Stimulated activated naive CD8-positive, alpha-beta T cell treated with anti-CD3 and anti-CD28 coated beads, Interleukin-15, Interleukin-2, amounts not matched to agents 100 ng/mL and 50 ng/mL, for 24 hours (primary cell): ENCODE results near the gene SMCO2.
"Not testable (repeated sequence)": the region's sequence is repeated elsewhere in the genome, so short reads cannot be mapped to it uniquely, and the experiment has no call there.

Source experiments
- H3K27ac Mint-ChIP-seq: one replicate; pipeline ENCODE4 v1.8.0; 2021; ENCODE audit warnings: mild to moderate bottlenecking, mixed read lengths
- H3K27me3 Mint-ChIP-seq: one replicate; pipeline ENCODE4 v1.8.0; 2021; ENCODE audit warnings: mixed read lengths
- H3K36me3 Mint-ChIP-seq: one replicate; pipeline ENCODE4 v1.8.0; 2021; ENCODE audit warnings: low read depth, mixed read lengths
- H3K4me1 Mint-ChIP-seq: one replicate; pipeline ENCODE4 v1.8.0; 2021; ENCODE audit warnings: low read depth, mixed read lengths
- H3K4me3 Mint-ChIP-seq: one replicate; pipeline ENCODE4 v1.8.0; 2021; ENCODE audit warnings: mild to moderate bottlenecking, mixed read lengths
- H3K9me3 Mint-ChIP-seq: one replicate; pipeline ENCODE4 v1.8.0; 2021; ENCODE audit warnings: mixed read lengths

The SMCO2 gene

GRCh38 chr12:27541031-27541719 is 94.6 kb downstream of the SMCO2 start:
- no peak overlapping the region for H3K4me3 Mint-ChIP-seq
- peaks cover 11% of the 10 kb centered on the region for H3K4me1 Mint-ChIP-seq
- H3K9me3 Mint-ChIP-seq: no peaks in the 10 kb centered on the region
- H3K27ac Mint-ChIP-seq: no peak overlapping the region
- peaks cover 5% of the 10 kb centered on the region for H3K36me3 Mint-ChIP-seq
- H3K27me3 Mint-ChIP-seq: peaks cover 4% of the 10 kb centered on the region

GRCh38 chr12:27542628-27543027 is 96.1 kb downstream of the SMCO2 start:
- H3K4me1 Mint-ChIP-seq: peaks cover 5% of the 10 kb centered on the region
- H3K27me3 Mint-ChIP-seq: peaks cover 4% of the 10 kb centered on the region
- no peaks in the 10 kb centered on the region for H3K9me3 Mint-ChIP-seq
- H3K27ac Mint-ChIP-seq: no peak overlapping the region
- no peaks in the 10 kb centered on the region for H3K36me3 Mint-ChIP-seq
- H3K4me3 Mint-ChIP-seq: no peak overlapping the region

- H3K4me1 Mint-ChIP-seq: peaks cover 19% of the 10 kb centered on the region
- H3K27ac Mint-ChIP-seq, H3K36me3 Mint-ChIP-seq, H3K27me3 Mint-ChIP-seq, H3K9me3 Mint-ChIP-seq, H3K4me3 Mint-ChIP-seq: not testable (repeated sequence)
These were observed 98.3 kb downstream of the SMCO2 start for GRCh38 chr12:27544858-27545257.

- no peak overlapping the region for H3K27ac Mint-ChIP-seq
- H3K4me1 Mint-ChIP-seq: peaks cover 19% of the 10 kb centered on the region
- H3K4me3 Mint-ChIP-seq: no peak overlapping the region
- H3K27me3 Mint-ChIP-seq: peaks cover 13% of the 10 kb centered on the region
- no peaks in the 10 kb centered on the region for H3K36me3 Mint-ChIP-seq
- no peaks in the 10 kb centered on the region for H3K9me3 Mint-ChIP-seq
These were observed 99.1 kb downstream of the SMCO2 start for GRCh38 chr12:27545665-27546064.

GRCh38 chr12:27547592-27547991 is 101.1 kb downstream of the SMCO2 start:
- H3K27me3 Mint-ChIP-seq: peaks cover 13% of the 10 kb centered on the region
- no peak overlapping the region for H3K4me3 Mint-ChIP-seq
- no peak overlapping the region for H3K27ac Mint-ChIP-seq
- no peaks in the 10 kb centered on the region for H3K36me3 Mint-ChIP-seq
- peaks cover 19% of the 10 kb centered on the region for H3K4me1 Mint-ChIP-seq
- H3K9me3 Mint-ChIP-seq: no peaks in the 10 kb centered on the region

- Mint-ChIP-seq H3K4me3 (no peak overlapping the region), H3K27ac (peak overlapping the region; percentile 54), H3K36me3 (no peaks in the 10 kb centered on the region), H3K4me1 (peaks cover 28% of the 10 kb centered on the region), H3K27me3 (peaks cover 13% of the 10 kb centered on the region), H3K9me3 (no peaks in the 10 kb centered on the region)
These were observed 102.0 kb downstream of the SMCO2 start for GRCh38 chr12:27548301-27549199.

- Mint-ChIP-seq H3K4me3 (no peak overlapping the region), H3K4me1 (peaks cover 31% of the 10 kb centered on the region), H3K9me3 (no peaks in the 10 kb centered on the region), H3K27ac (peak overlapping the region; percentile 32), H3K36me3 (no peaks in the 10 kb centered on the region), H3K27me3 (peaks cover 12% of the 10 kb centered on the region)
These were observed 102.8 kb downstream of the SMCO2 start for GRCh38 chr12:27549236-27549800.

GRCh38 chr12:27549801-27550652 is 103.5 kb downstream of the SMCO2 start:
- Mint-ChIP-seq H3K4me1 (peaks cover 37% of the 10 kb centered on the region), H3K4me3 (no peak overlapping the region), H3K27ac (no peak overlapping the region), H3K27me3 (peaks cover 16% of the 10 kb centered on the region), H3K36me3 (no peaks in the 10 kb centered on the region), H3K9me3 (no peaks in the 10 kb centered on the region)

- Mint-ChIP-seq H3K27me3 (peaks cover 19% of the 10 kb centered on the region), H3K27ac (no peak overlapping the region), H3K4me3 (no peak overlapping the region), H3K9me3 (no peaks in the 10 kb centered on the region), H3K36me3 (no peaks in the 10 kb centered on the region), H3K4me1 (peaks cover 43% of the 10 kb centered on the region)
These were observed 104.1 kb downstream of the SMCO2 start for GRCh38 chr12:27550653-27550975.

- Mint-ChIP-seq H3K36me3 (no peaks in the 10 kb centered on the region), H3K4me3 (no peak overlapping the region), H3K27ac (no peak overlapping the region), H3K4me1 (peaks cover 49% of the 10 kb centered on the region), H3K9me3 (no peaks in the 10 kb centered on the region), H3K27me3 (peaks cover 19% of the 10 kb centered on the region)
These were observed 104.8 kb downstream of the SMCO2 start for GRCh38 chr12:27551172-27551840.
